GM18867 (cell line): ENCODE data around the gene SHF.
A peak's percentile ranks its signal among the peaks of the same experiment; 100 is the strongest.

ENCODE experiments used
- ATAC-seq: cut with Tn5 transposase; IDR thresholded peaks from one replicate; pipeline ENCODE4 v1.9.1; 2021; ENCODE audit warnings: mild to moderate bottlenecking, moderate library complexity; ENCODE audit not compliant: unreplicated experiment

Gene SHF

DNA sequence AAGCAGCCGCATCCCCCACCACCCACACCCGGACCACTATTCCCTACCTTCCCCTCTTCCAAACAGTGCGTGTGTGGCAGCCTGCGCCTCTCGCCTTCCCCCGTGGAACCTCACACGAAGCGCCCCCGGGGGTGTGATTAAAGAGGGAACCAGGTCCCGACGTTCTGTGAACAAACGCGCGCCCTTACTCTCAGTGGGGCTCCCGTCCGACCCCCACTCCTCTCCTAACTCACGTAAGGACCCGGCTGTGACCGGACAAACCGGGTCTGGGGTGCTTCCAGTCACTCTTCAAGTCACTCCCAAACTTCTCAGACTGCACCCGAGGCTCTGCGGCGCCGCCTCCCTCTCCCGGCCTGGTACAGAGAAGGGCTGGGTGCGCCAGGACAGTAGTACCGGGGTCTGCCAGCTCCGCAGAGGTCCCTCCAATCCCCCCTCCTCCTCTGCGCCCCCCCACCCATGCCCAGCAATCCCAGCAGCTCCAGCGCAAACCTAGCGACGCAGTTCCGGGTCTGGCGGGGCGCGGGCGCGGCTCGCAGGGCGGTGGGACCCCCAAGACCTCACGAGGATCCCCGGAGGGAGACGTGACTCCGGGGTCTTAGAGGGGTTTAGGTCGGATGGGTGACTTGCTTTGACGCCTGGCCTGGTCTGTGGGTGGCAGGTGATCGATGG is 58.7 kb downstream of the SHF start:
- no peak for ATAC-seq

DNA sequence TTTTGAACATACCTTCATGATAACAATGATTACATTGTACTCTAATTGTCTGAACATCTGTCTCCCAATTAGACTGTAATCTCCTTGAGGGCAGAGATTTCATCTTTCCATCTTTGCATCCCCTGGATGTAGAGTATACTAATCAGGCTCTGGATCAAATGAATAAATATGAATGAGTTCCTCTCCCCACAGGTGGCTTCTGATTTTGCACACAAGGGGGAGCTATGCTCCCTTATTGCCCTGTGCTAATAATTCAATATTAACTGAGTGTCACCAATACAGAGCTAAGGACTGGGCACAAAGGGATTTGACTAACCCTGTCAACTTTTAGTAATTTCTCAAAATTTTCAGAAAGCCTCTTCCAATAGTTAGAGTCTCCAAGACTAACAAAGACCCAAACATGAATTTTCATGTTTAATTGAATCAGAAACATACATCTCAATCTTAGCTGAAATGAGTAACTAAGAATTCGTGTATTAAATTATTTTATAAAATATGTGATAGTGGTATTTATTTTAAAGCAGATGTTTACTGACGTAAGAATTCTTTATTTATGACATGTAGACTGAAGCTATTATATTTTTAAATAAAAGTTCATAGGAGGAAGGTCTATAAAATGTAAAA is 61.1 kb downstream of the SHF start:
- no peak for ATAC-seq

GRCh38 chr15:45123397-45123796 is 64.4 kb downstream of the SHF start:
- no peak for ATAC-seq

GRCh38 chr15:45122719-45123118 is 65.0 kb downstream of the SHF start:
- no peak for ATAC-seq

DNA sequence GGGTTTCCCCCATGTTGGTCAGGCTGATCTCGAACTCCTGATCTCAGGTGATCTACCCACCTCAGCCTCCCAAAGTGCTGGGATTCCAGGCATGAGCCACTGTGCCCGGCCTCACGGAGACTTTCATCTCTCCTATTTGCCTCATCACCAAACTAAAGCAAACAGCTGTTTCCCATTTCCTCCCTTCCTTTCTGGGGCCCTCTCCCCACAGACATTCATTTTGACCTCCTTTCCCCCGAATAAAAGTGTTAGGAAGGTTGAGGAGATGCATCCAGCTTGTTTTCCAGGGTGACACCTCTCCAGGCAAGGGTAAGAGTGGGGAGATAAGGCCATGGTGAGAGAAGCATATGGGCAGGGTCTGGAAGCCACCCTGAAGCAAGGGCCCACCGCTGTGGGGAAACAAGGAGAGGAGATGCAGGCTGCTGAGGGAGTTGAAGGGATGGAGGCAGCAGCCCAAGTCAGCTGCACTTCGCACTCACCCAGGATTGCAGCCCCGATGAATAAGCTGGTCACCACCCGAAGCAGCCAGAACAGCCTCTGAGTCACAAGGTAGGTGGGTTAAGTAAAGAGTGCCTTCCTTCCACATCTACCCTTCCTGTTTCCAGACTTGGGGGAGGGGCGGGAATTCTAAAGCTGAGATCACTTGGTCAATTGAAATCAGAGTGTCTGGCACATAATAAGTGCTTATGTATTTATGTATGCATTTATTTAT is 65.9 kb downstream of the SHF start:
- no peak for ATAC-seq

- ATAC-seq = no peak
Observed at GRCh38 chr15:45121020-45121419, 66.7 kb downstream of the SHF start.

GRCh38 chr15:45120081-45120972 is 67.4 kb downstream of the SHF start:
- ATAC-seq = no peak

- no peak for ATAC-seq
Observed at GRCh38 chr15:45118996-45119395, 68.8 kb downstream of the SHF start.

DNA sequence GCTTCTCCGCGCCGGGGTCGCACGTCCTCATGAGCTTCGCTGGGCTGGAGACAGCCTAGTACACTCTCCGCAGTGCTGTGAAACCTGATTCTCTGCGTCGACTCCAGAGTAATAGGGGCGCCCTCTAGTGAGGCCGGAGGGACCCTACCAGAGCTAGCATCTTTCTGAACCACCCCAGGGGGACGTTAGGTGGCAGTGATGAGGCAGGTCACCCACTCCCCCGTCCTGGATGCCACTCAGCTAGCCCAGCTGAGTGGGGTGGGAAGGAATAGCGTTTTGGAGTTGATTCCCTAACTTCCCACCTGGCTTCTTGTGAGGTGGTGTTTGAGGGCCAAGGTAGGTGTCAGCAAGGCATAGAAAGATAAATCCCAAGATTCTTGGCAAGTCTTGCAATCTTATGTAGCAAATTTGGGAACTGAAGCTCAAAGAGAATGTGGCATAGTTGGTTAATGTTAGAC is 69.6 kb downstream of the SHF start:
- ATAC-seq = peak; percentile 87

- ATAC-seq = peak; percentile 4
Observed at GRCh38 chr15:45117308-45118130, 70.2 kb downstream of the SHF start.
